T-helper 17 cell (primary cell): ENCODE data around the gene SNX24. TPM values are rescaled to one million over a fixed set of nuclear protein-coding genes. Genes with fewer than 3 reads are reported as not detected.

ENCODE experiments used
- ATAC-seq: fragments of 150-1000 bp; cut with Tn5 transposase; 2 replicates; pipeline ENCODE4 v1.10.0; 2021; ENCODE audit warnings: mild to moderate bottlenecking, moderate library complexity
- DNase-seq, 3 donors: peaks; one replicate each; pipeline versions ENCODE4 v3.0.0 to v3.0.0-alpha.2; 2020 to 2021
- H3K9me3 ChIP-seq: one replicate; pipeline ENCODE4 v1.7.0; 2013; ENCODE audit warnings: low read length, mild to moderate bottlenecking; ENCODE audit not compliant: control insufficient read depth, poor library complexity, severe bottlenecking
- H3K27ac Mint-ChIP-seq: one replicate; pipeline ENCODE4 v1.8.0; 2022; ENCODE audit warnings: mild to moderate bottlenecking, moderate library complexity, mixed read lengths
- H3K27me3 Mint-ChIP-seq: one replicate; pipeline ENCODE4 v1.8.0; 2022; ENCODE audit warnings: mixed read lengths
- H3K36me3 Mint-ChIP-seq: one replicate; pipeline ENCODE4 v1.8.0; 2022; ENCODE audit warnings: low read depth, mixed read lengths
- H3K4me1 Mint-ChIP-seq: one replicate; pipeline ENCODE4 v1.8.0; 2022; ENCODE audit warnings: mild to moderate bottlenecking, mixed read lengths
- H3K4me3 Mint-ChIP-seq: one replicate; pipeline ENCODE4 v1.8.0; 2022; ENCODE audit warnings: mild to moderate bottlenecking, moderate library complexity, mixed read lengths
- total RNA-seq, 4 donors: library from RNA in 2 of 4; stranded (reverse) in 2 of 4; gene quantifications; one replicate each; pipeline ENCODE4 v1.2.3 and lab custom pipeline; 2022 to 2026

The SNX24 gene
- total RNA-seq, 2 donors from 2014 or later: 7.3 to 7.7 TPM

GRCh38 chr5:122985954-122986721 lies 140.7 kb downstream of the SNX24 start:
- Mint-ChIP-seq H3K36me3 (peaks cover 2% of the 10 kb centered on the region), H3K27me3 (no peaks in the 10 kb centered on the region), H3K4me3 (no peak overlapping the region), H3K27ac (no peak overlapping the region), H3K4me1 (peaks cover 2% of the 10 kb centered on the region)
- no peak for DNase-seq
- ATAC-seq: no peak
- H3K9me3 ChIP-seq: no peaks in the 10 kb centered on the region

DNA sequence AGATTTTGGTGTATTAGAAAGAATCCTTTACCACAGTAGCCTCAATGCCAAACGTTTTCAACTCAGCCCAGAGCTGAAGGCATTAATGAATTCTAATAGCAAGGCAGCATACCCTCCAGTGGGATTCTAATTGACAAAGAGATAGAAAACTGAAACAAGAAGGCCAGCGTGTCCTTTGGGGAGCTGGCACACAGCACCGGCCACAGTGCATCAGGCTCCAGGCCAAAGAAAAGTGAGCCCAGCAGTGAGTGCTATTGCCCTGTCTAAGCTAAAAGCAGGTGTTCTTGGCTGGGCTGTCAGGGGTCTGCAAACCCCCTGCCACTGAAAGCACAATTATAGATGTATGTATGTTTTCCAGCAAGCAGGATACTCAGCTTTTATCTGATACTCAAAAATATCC lies 150.7 kb downstream of the SNX24 start:
- H3K9me3 ChIP-seq: no peaks in the 10 kb centered on the region
- ATAC-seq: no peak
- Mint-ChIP-seq H3K36me3 (no peaks in the 10 kb centered on the region), H3K4me3 (no peak overlapping the region), H3K27ac (no peak overlapping the region), H3K27me3 (no peaks in the 10 kb centered on the region), H3K4me1 (peaks cover 3% of the 10 kb centered on the region)
- no peak for DNase-seq

DNA sequence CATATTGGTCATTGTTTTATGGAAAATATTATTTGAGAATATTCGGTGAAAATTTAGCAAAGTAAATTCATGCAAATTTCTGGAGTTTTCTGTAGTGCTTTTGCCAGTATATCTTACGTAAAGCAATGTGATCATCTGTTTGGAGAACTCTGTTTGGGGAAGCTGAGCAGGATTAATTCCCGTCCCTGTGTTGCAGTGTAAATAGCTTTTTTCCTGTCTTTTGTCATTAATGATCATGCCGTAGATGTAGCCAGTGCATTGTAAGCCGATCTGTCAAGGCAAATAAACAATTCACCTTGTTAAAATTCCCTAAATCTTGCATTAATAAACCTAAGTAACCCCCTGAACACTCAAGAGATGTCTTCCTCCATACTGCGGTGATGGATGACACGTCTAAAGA lies 151.9 kb downstream of the SNX24 start:
- Mint-ChIP-seq H3K4me1 (peaks cover 3% of the 10 kb centered on the region), H3K27me3 (no peaks in the 10 kb centered on the region)

DNA sequence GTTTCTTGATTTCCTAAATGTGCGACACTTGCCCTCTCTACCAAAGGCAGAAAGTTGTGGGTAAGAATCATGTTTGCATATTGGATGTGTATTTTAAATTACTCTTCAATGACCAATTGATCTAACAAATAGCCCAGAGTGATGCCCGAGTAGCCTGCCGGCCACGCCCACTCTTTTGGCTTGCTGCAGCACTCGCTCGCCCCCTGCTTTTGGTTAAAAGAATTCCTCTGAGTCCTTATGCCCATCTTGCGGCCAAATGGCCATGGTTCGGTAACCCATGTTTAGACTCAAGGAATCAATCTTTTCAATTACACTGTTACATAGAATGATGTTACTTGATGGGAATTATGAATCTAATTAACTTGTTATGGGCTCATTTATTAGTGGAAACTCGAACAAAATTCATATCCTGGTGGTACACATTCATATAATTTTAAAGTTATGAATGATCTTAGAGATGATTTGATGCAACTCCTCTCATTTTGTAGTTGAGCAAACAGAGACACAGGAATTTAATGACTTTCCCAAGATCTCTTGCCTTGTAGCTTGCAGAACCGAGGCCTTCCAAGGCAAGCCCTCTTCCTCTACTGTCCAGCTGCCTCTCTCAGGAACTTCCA lies 154.6 kb downstream of the SNX24 start:
- peaks cover 9% of the 10 kb centered on the region for H3K36me3 Mint-ChIP-seq
- ATAC-seq: no peak
- DNase-seq: no peak
- peaks cover 1% of the 10 kb centered on the region for H3K4me1 Mint-ChIP-seq
- peak overlapping the region; percentile 47 for H3K27ac Mint-ChIP-seq
- no peak overlapping the region for H3K4me3 Mint-ChIP-seq
- no peaks in the 10 kb centered on the region for H3K9me3 ChIP-seq
- no peaks in the 10 kb centered on the region for H3K27me3 Mint-ChIP-seq

More for the DNA sequence above, 151.9 kb downstream of the SNX24 start:
- Mint-ChIP-seq H3K27ac (no peak overlapping the region), H3K36me3 (no peaks in the 10 kb centered on the region), H3K4me3 (no peak overlapping the region)
- H3K9me3 ChIP-seq: no peaks in the 10 kb centered on the region
- ATAC-seq (no peak), DNase-seq (no peak)

DNA sequence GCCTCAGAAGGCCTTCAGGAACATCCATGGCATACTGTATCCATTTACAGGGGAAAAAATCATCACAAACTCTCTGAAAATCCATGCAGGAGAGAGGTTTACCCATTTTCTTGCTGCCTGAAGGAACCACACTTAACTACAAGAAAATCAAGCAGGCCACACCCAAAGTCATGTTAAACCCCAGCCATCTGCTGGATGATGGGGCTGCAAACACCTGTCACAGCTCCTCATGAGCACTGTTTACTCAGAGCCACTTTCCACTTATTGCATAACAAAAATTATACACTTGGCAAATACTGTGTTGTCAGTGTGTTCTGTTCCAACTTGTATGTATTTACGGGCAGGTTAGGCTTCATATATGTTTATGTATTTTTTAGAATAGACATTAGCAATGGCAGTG lies 155.3 kb downstream of the SNX24 start:
- ATAC-seq (no peak), DNase-seq (no peak)
- Mint-ChIP-seq H3K4me1 (no peaks in the 10 kb centered on the region), H3K27me3 (no peaks in the 10 kb centered on the region), H3K36me3 (peaks cover 11% of the 10 kb centered on the region), H3K27ac (no peak overlapping the region), H3K4me3 (no peak overlapping the region)
- H3K9me3 ChIP-seq: no peaks in the 10 kb centered on the region

DNA sequence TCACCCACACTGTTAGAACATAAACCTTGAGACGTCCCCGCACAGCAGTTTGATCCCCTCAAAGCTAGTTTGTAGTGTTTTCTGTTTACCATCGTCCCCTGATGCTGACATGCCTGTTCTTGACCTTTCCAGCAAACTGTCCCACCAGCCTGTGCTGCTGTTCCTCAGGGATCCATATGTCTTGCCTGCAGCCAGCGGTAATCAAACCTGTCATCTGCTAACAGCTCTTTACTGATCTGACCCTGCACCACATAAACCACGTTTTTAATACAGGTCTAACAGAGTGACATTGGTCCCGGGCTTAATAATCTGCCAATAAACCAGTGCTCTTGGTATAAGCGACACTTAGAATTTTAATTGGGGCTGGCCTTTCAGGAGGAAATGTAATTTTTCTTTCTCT lies 156.4 kb downstream of the SNX24 start:
- no peaks in the 10 kb centered on the region for H3K4me1 Mint-ChIP-seq
- no peaks in the 10 kb centered on the region for H3K27me3 Mint-ChIP-seq
- no peaks in the 10 kb centered on the region for H3K9me3 ChIP-seq
- peaks cover 14% of the 10 kb centered on the region for H3K36me3 Mint-ChIP-seq
- DNase-seq: no peak
- H3K27ac Mint-ChIP-seq: no peak overlapping the region
- H3K4me3 Mint-ChIP-seq: no peak overlapping the region
- no peak for ATAC-seq

- Mint-ChIP-seq H3K4me1 (no peaks in the 10 kb centered on the region), H3K4me3 (no peak overlapping the region), H3K36me3 (peaks cover 14% of the 10 kb centered on the region), H3K27me3 (no peaks in the 10 kb centered on the region), H3K27ac (no peak overlapping the region)
- DNase-seq: no peak
- H3K9me3 ChIP-seq: no peaks in the 10 kb centered on the region
- no peak for ATAC-seq
These were observed 161.8 kb downstream of the SNX24 start for GRCh38 chr5:123007182-123007581.

DNA sequence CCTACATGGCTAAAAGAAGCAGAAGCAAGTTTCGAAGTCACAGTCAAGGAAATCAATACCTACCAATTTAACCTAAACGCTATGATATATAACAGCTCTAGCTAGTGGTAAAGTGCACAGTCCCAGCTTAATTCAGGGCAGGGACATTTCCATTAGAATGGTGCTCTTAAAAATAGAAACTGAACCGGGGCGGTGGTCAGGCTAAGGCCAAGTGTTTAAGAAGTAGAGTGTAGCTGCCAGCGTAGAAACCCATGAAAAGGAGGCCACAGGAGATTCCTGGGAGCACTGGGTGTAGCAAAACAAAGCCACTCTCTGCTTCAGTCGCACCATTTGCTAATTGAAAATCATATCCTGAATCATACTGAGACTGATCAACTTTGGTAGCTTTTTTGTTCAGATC lies 162.3 kb downstream of the SNX24 start:
- Mint-ChIP-seq H3K36me3 (peaks cover 14% of the 10 kb centered on the region), H3K4me1 (no peaks in the 10 kb centered on the region), H3K27ac (no peak overlapping the region), H3K4me3 (no peak overlapping the region), H3K27me3 (no peaks in the 10 kb centered on the region)
- DNase-seq (no peak), ATAC-seq (no peak)
- no peaks in the 10 kb centered on the region for H3K9me3 ChIP-seq

- Mint-ChIP-seq H3K4me1 (no peaks in the 10 kb centered on the region), H3K36me3 (no peaks in the 10 kb centered on the region), H3K27ac (no peak overlapping the region), H3K4me3 (no peak overlapping the region), H3K27me3 (no peaks in the 10 kb centered on the region)
- H3K9me3 ChIP-seq: no peaks in the 10 kb centered on the region
- ATAC-seq: no peak
- DNase-seq: no peak
These were observed 166.9 kb downstream of the SNX24 start for GRCh38 chr5:123012321-123012720.

GRCh38 chr5:123014689-123015088 lies 169.3 kb downstream of the SNX24 start:
- H3K4me1 Mint-ChIP-seq: no peaks in the 10 kb centered on the region
- DNase-seq (no peak), ATAC-seq (no peak)
- H3K9me3 ChIP-seq: no peaks in the 10 kb centered on the region
- no peak overlapping the region for H3K4me3 Mint-ChIP-seq
- H3K27ac Mint-ChIP-seq: no peak overlapping the region
- no peaks in the 10 kb centered on the region for H3K27me3 Mint-ChIP-seq
- no peaks in the 10 kb centered on the region for H3K36me3 Mint-ChIP-seq

GRCh38 chr5:123028222-123028621 lies 182.8 kb downstream of the SNX24 start:
- Mint-ChIP-seq H3K36me3 (peaks cover 4% of the 10 kb centered on the region), H3K27me3 (peaks cover 50% of the 10 kb centered on the region), H3K27ac (no peak overlapping the region), H3K4me1 (no peaks in the 10 kb centered on the region), H3K4me3 (no peak overlapping the region)
- no peak for DNase-seq
- no peaks in the 10 kb centered on the region for H3K9me3 ChIP-seq
- no peak for ATAC-seq

DNA sequence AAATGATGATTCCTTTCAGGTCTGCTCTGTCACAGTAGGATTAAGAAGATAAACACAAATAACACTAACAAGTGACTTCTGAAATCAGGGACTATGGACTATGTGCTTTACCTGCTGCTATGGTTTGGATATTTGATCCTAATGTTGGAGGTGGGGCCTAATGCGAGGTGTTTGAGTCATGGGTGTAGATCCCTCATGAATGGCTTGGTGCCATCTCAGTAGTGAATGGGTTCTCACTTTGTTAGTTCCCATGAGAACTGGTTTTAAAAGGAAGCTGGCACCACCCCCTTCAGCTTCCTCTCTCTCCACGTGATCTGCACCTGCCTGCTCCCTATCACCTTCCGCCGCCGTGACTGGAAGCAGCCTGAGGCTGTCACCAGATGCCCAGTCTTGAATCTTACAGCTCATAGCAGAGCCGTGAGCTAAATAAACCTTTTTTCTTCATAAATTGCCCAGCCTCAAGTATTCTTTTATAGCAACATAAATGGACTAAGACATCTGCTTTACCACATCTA lies 187.8 kb downstream of the SNX24 start:
- ATAC-seq (no peak), DNase-seq (no peak)
- no peaks in the 10 kb centered on the region for H3K9me3 ChIP-seq
- H3K36me3 Mint-ChIP-seq: peaks cover 5% of the 10 kb centered on the region
- H3K4me1 Mint-ChIP-seq: peaks cover 15% of the 10 kb centered on the region
- H3K27ac Mint-ChIP-seq: no peak overlapping the region
- no peak overlapping the region for H3K4me3 Mint-ChIP-seq
- peaks cover 78% of the 10 kb centered on the region for H3K27me3 Mint-ChIP-seq

DNA sequence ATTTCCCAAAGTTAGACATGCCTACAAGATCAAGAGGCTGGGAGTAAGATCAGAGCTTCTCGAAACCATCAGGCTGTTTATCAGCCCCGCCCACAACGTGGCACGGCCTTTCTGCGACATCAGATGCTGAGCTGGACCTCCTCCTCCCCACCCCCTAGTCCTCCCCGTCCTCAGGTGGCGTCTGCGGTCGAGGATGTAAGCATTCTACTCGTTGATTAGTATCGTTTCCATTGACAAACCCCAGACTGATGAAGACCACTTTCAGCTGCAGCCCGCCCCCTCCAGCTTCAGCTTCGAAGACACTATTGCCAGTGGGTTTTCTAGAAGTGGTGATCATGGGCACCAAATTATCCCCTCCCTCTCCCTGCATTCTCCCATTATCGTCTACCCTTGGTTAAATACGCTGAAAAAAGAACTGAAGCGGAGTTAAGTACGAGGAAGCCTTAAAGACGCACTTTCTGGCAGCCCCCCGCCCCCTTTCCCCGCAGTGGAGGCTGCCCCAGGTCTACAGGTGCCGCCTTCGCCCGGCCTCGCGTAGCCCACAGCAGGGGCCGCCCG lies 190.0 kb downstream of the SNX24 start:
- Mint-ChIP-seq H3K4me1 (peaks cover 15% of the 10 kb centered on the region), H3K4me3 (peak overlapping the region; percentile 80), H3K27ac (no peak overlapping the region), H3K36me3 (peaks cover 5% of the 10 kb centered on the region), H3K27me3 (peaks cover 81% of the 10 kb centered on the region)
- ATAC-seq (peak; percentile 37), DNase-seq (no peak)
- no peaks in the 10 kb centered on the region for H3K9me3 ChIP-seq
